GM12878 (cell line): ENCODE data around the gene HS3ST5. TPM values are rescaled to one million over a fixed set of nuclear protein-coding genes. Genes with fewer than 3 reads are reported as not detected.

ENCODE experiments used
- ATAC-seq: fragments of 200-7000 bp; cut with Tn5 transposase; 3 replicates; pipeline ENCODE4 v1.9.1; 2020; ENCODE audit warnings: mild to moderate bottlenecking, moderate library complexity
- BruUV-seq: library from RNA; stranded (reverse); fragments of 400-500 nt; replicated peaks from 2 replicates; lab custom pipeline; 2021; lab: Mats Ljungman, UMichigan
- CTCF ChIA-PET: fragments of 300-600 bp; sonication (Branson Sonifier 250); formaldehyde crosslinking; extraction: SDS; loops from one replicate; lab custom pipeline; 2021; ENCODE audit warnings: inconsistent platforms; lab: Yijun Ruan, JAX
- POLR2A ChIA-PET: fragments of 350-600 bp; formaldehyde crosslinking; extraction: SDS; loops from one replicate; lab custom pipeline; 2021; ENCODE audit warnings: inconsistent platforms; lab: Charles Lee
- RAD21 ChIA-PET: fragments of 300-600 bp; sonication (Branson Sonifier 250); formaldehyde crosslinking; loops from one replicate; lab custom pipeline; 2023; ENCODE audit warnings: antibody characterized with exemption; ENCODE audit not compliant: unreplicated experiment; lab: Charles Lee
- SMC1A ChIA-PET: fragments of 300-600 bp; sonication (Branson Sonifier 250); formaldehyde crosslinking; loops from one replicate; lab custom pipeline; 2023; ENCODE audit not compliant: unreplicated experiment, uncharacterized antibody; lab: Charles Lee
- DNase-seq: peaks from one replicate; pipeline ENCODE4 v3.0.0-alpha.2; 2011; ENCODE audit warnings: low read depth, low spot score
- FAIRE-seq: peaks from 3 replicates; lab custom pipeline; 2011; peaks lifted over from hg19 to GRCh38; lab: Jason Lieb, UNC
- H2AFZ ChIP-seq: 2 replicates; pipeline ENCODE4 v1.6.0; 2011; ENCODE audit warnings: low read depth, low read length, control low read depth; ENCODE audit not compliant: control insufficient read depth
- H3K27ac ChIP-seq: 2 replicates; pipeline ENCODE4 v1.5.1; 2011; ENCODE audit warnings: control low read depth; ENCODE audit not compliant: control insufficient read depth, insufficient read depth
- H3K27me3 ChIP-seq, 2 experiments: replicated peaks in 1 of 2; 2 replicates each; pipeline versions ENCODE4 v1.6.0 to v1.6.1; 2011; ENCODE audit warnings: low read length in 1 of 2; ENCODE audit not compliant: control insufficient read depth in 2 of 2, insufficient read depth in 2 of 2
- H3K36me3 ChIP-seq, 2 experiments: 2 replicates each; pipeline ENCODE4 v1.5.1; 2011; ENCODE audit warnings: low read length in 1 of 2; ENCODE audit not compliant: control insufficient read depth in 2 of 2, insufficient read depth in 2 of 2
- H3K4me1 ChIP-seq: 2 replicates; pipeline ENCODE4 v1.6.1; 2011; ENCODE audit warnings: mild to moderate bottlenecking, low read length, moderate library complexity, mixed read lengths; ENCODE audit not compliant: control insufficient read depth, insufficient read depth
- H3K4me2 ChIP-seq: 2 replicates; pipeline ENCODE4 v1.6.0; 2011; ENCODE audit warnings: control low read depth; ENCODE audit not compliant: control insufficient read depth, insufficient read depth
- H3K4me3 ChIP-seq: fragments of 200-600 bp; sonication (generic); 2 replicates; pipeline ENCODE4 v1.5.1; 2016
- H3K79me2 ChIP-seq: 2 replicates; pipeline ENCODE4 v1.6.0; 2011; ENCODE audit warnings: low read length; ENCODE audit not compliant: control insufficient read depth, insufficient read depth
- H3K9ac ChIP-seq: 2 replicates; pipeline ENCODE4 v1.8.0; 2011; ENCODE audit warnings: low read length, control low read depth, mixed read lengths; ENCODE audit not compliant: control insufficient read depth, insufficient read depth
- H3K9me3 ChIP-seq: replicated peaks from 3 replicates; pipeline ENCODE4 v1.5.1; 2011; ENCODE audit warnings: mild to moderate bottlenecking, low read length; ENCODE audit not compliant: control insufficient read depth, insufficient read depth
- H4K20me1 ChIP-seq: 2 replicates; pipeline ENCODE4 v1.6.0; 2011; ENCODE audit not compliant: control insufficient read depth, insufficient read depth
- BRCA1 ChIP-seq: IDR thresholded peaks from 2 replicates; pipeline ENCODE4 v1.6.1; 2011; ENCODE audit warnings: low read depth, low read length, improper control_type of control experiment
- CHD2 ChIP-seq: IDR thresholded peaks from 2 replicates; pipeline ENCODE4 v1.6.1; 2011; ENCODE audit warnings: low read depth, low read length, improper control_type of control experiment, borderline replicate concordance
- HCFC1 ChIP-seq: fragments of 150-350 bp; IDR thresholded peaks from 2 replicates; pipeline ENCODE4 v1.6.1; 2014; ENCODE audit warnings: low read length
- IKZF1 ChIP-seq: fragments of 450-650 bp; conservative IDR thresholded peaks from 2 replicates; pipeline ENCODE4 v1.6.1; 2017; ENCODE audit warnings: antibody characterized with exemption, mild to moderate bottlenecking
- IKZF2 ChIP-seq, 2 experiments: fragments of 450-650 bp; IDR thresholded peaks; 2 replicates each; pipeline ENCODE4 v1.6.1; 2017; ENCODE audit warnings: mild to moderate bottlenecking in 2 of 2, moderate library complexity in 2 of 2
- JUNB ChIP-seq: IDR thresholded peaks from 2 replicates; pipeline ENCODE4 v1.6.1; 2016; ENCODE audit warnings: antibody characterized with exemption, mild to moderate bottlenecking
- MEF2A ChIP-seq: IDR thresholded peaks from 2 replicates; pipeline ENCODE4 v1.6.1; 2011; ENCODE audit warnings: low read depth, mild to moderate bottlenecking, low read length, moderate library complexity; ENCODE audit not compliant: insufficient read depth
- NFYA ChIP-seq: IDR thresholded peaks from 2 replicates; pipeline ENCODE4 v1.6.1; 2011; ENCODE audit warnings: low read depth, mild to moderate bottlenecking, low read length, improper control_type of control experiment, borderline replicate concordance
- NR2C2 ChIP-seq: IDR thresholded peaks from 2 replicates; pipeline ENCODE4 v1.6.1; 2011; ENCODE audit warnings: borderline replicate concordance, low read depth; ENCODE audit not compliant: control insufficient read depth, insufficient read length
- SMAD1 ChIP-seq: fragments of 450-650 bp; IDR thresholded peaks from 2 replicates; pipeline ENCODE4 v1.6.1; 2018; ENCODE audit warnings: mild to moderate bottlenecking, low read depth; ENCODE audit not compliant: partially characterized antibody
- TAF1 ChIP-seq: IDR thresholded peaks from 2 replicates; pipeline ENCODE4 v1.6.1; 2011; ENCODE audit warnings: mild to moderate bottlenecking, low read depth, low read length, borderline replicate concordance
- ZBTB40 ChIP-seq: fragments of 450-650 bp; IDR thresholded peaks from 2 replicates; pipeline ENCODE4 v1.6.1; 2016; ENCODE audit warnings: mild to moderate bottlenecking, moderate library complexity, borderline replicate concordance
- ZNF217 ChIP-seq: fragments of 450-650 bp; IDR thresholded peaks from 2 replicates; pipeline ENCODE4 v1.6.1; 2017; ENCODE audit warnings: antibody characterized with exemption, mild to moderate bottlenecking
- ZNF274 ChIP-seq: IDR thresholded peaks from one replicate; pipeline ENCODE4 v1.8.0; 2011; ENCODE audit not compliant: insufficient read length, insufficient read depth
- WGBS: methylation state at CpG from one replicate; pipeline ENCODE4 v1.1.6; 2016; ENCODE audit warnings: low lambda C conversion rate; ENCODE audit not compliant: insufficient replicate concordance, insufficient coverage; ENCODE audit errors: missing lambda C conversion rate; 5-methylcytosine and 5-hydroxymethylcytosine counted together
- in situ Hi-C: fragments of 300-500 bp; cut with MboI; formaldehyde crosslinking; loops from 9 replicates; pipeline ENCODE4 v1.14.3; 2018; ENCODE audit warnings: mixed read lengths
- intact Hi-C: fragments of 100-400 bp; cut with micrococcal nuclease; formaldehyde crosslinking; loops from one replicate; pipeline ENCODE4 v1.14.2; 2022; ENCODE audit not compliant: unreplicated experiment
- polyA plus RNA-seq, 11 experiments: library from polyadenylated mRNA; depleted of rRNA in 4 of 11; unstranded in 6 of 11; stranded (reverse) in 5 of 11; fragments of >200 nt; fragmentation: Nextera tagmentation in 4 of 11; fragmentation: Illumina TruSeq in 1 of 11; extraction: Ambion mirVana in 4 of 11; extraction: Trizol in 1 of 11; gene quantifications; 1 replicate in 1 of 11; 2 replicates in 10 of 11; pipeline versions ENCODE4 v1.2.1 to v1.2.3, GENCODE V29; 2011 to 2016; ENCODE audit warnings: inconsistent platforms in 2 of 11, missing spikeins in 2 of 11, low read depth in 1 of 11
- total RNA-seq, 4 experiments: library from RNA; depleted of rRNA in 3 of 4; stranded (reverse); fragments of >200 nt in 3 of 4; fragmentation: Illumina TruSeq in 1 of 4; extraction: Trizol in 1 of 4; gene quantifications; 2 replicates each; pipeline versions ENCODE4 v1.2.1 to v1.2.3, GENCODE V29; 2013 to 2021
- TF ChIP-seq, protein P1 (sequence below): IDR thresholded peaks from 2 replicates; pipeline ENCODE4 v1.6.1; 2011; ENCODE audit warnings: borderline replicate concordance, low read depth, mild to moderate bottlenecking, moderate library complexity, mixed read lengths, low read length; ENCODE audit not compliant: insufficient read depth; ENCODE audit errors: extremely low read length
- TF ChIP-seq, protein P2 (sequence below): fragments of 150-350 bp; IDR thresholded peaks from 2 replicates; pipeline ENCODE4 v1.6.1; 2014; ENCODE audit warnings: mild to moderate bottlenecking, low read depth, low read length
- TF ChIP-seq, protein P3 (sequence below): fragments of 450-650 bp; IDR thresholded peaks from 2 replicates; pipeline ENCODE4 v1.6.1; 2014; ENCODE audit warnings: mild to moderate bottlenecking

Gene HS3ST5
- total and polyA plus RNA-seq, 10 of the 15 experiments (the other 5 are each of a cell fraction or from before 2014, with no cell fraction given), result 0.04 TPM; not detected in 9

DNA sequence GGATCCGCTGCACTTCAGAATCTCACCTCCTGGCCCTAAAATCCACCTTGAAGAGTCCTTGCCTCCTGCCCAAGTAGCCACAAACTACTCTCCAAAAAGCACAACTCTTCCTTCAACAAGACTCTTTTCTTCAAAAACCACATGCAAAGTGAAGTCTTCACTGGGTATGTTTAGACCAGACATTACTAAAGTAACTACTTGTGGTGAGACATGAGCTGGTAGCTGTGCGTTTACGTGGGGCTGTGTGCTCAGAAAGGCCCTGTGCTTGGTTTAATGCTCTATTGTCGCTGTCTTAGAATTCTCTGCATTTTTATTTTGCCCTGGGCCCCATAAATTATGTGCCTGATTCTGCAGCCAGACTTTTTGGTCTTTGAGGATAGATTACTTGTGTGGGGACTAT lies 267.5 kb downstream of the HS3ST5 start (continued):
- TF ChIP-seq IKZF1, result no peak
- TF ChIP-seq CHD2, result no peak
- TF ChIP-seq MEF2A, result no peak
- no peak for TF ChIP-seq ZNF217
- no peak for TF ChIP-seq TAF1
- no peak for TF ChIP-seq NR2C2
- no peak for TF ChIP-seq BRCA1
- TF ChIP-seq HCFC1, result no peak

DNA sequence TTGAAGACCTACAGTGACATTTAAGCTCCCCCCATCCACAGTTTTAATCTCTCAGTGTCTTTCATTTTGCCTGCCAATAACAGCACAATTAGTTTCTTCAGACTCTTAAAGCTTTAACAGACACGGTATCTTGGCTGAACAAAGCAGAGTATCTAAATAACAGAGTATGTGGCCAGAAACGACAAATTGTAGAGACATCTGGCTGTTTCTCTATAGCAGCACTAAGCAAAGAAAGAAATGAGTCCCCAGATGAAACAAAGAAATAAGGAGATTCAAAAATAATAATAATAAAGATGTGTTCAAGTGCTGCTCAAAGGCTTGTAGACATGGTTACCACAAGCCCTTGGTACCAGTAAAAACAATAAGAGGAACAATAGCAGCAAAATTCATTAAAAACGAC lies 274.1 kb downstream of the HS3ST5 start:
- in situ Hi-C loops, result no loop called here
- FAIRE-seq, result no peak
- RAD21 ChIA-PET, result no interaction called here
- TF ChIP-seq ZBTB40, result no peak
- no peak for TF ChIP-seq IKZF2 (IDR thresholded peaks at IDR 0.05)
- TF ChIP-seq ZNF274, result no peak
- TF ChIP-seq NFYA, result no peak
- no peak for TF ChIP-seq JUNB
- TF ChIP-seq, protein P1, sequence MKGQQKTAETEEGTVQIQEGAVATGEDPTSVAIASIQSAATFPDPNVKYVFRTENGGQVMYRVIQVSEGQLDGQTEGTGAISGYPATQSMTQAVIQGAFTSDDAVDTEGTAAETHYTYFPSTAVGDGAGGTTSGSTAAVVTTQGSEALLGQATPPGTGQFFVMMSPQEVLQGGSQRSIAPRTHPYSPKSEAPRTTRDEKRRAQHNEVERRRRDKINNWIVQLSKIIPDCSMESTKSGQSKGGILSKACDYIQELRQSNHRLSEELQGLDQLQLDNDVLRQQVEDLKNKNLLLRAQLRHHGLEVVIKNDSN, result no peak
- TF ChIP-seq SMAD1, result no peak
- TF ChIP-seq, protein P2, sequence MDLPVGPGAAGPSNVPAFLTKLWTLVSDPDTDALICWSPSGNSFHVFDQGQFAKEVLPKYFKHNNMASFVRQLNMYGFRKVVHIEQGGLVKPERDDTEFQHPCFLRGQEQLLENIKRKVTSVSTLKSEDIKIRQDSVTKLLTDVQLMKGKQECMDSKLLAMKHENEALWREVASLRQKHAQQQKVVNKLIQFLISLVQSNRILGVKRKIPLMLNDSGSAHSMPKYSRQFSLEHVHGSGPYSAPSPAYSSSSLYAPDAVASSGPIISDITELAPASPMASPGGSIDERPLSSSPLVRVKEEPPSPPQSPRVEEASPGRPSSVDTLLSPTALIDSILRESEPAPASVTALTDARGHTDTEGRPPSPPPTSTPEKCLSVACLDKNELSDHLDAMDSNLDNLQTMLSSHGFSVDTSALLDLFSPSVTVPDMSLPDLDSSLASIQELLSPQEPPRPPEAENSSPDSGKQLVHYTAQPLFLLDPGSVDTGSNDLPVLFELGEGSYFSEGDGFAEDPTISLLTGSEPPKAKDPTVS, result no peak
- TF ChIP-seq ZNF217, result no peak
- TF ChIP-seq, protein P3, sequence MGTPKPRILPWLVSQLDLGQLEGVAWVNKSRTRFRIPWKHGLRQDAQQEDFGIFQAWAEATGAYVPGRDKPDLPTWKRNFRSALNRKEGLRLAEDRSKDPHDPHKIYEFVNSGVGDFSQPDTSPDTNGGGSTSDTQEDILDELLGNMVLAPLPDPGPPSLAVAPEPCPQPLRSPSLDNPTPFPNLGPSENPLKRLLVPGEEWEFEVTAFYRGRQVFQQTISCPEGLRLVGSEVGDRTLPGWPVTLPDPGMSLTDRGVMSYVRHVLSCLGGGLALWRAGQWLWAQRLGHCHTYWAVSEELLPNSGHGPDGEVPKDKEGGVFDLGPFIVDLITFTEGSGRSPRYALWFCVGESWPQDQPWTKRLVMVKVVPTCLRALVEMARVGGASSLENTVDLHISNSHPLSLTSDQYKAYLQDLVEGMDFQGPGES, result no peak

More for the DNA sequence above, 274.1 kb downstream of the HS3ST5 start:
- ChIA-PET SMC1A (no interaction called here), CTCF (interaction anchor here (0.7 to 0.8 kb wide), 3 partner anchors 23 to 864 kb away, joined by 3 read pairs; no protein-coding TSS in a partner anchor), POLR2A (no interaction called here)
- Histone ChIP-seq H3K27me3 (no peaks in the 10 kb centered on the region), H3K36me3 (no peaks in the 10 kb centered on the region), H4K20me1 (no peaks in the 10 kb centered on the region), H3K4me1 (no peaks in the 10 kb centered on the region; the same call in none of the 2 replicates), H3K9ac (no peak overlapping the region), H3K27ac (no peak overlapping the region), H3K9me3 (no peaks in the 10 kb centered on the region), H2AFZ (no peak overlapping the region), H3K4me3 (no peak overlapping the region), H3K4me2 (no peak overlapping the region), H3K79me2 (no peaks in the 10 kb centered on the region)
- ATAC-seq (no peak), DNase-seq (no peak)
- BruUV-seq, result no TSS peak
- WGBS, result 27% methylated on average over 3 of the region's 3 CpGs
- intact Hi-C loops, result no loop called here
